SU-DHL-6 (cell line): ENCODE measurements around the gene SH3RF1.

Experiments used
- H2AFZ ChIP-seq: fragments of 200-600 bp; sonication (generic); 2 replicates; pipeline ENCODE4 v1.6.1; 2014; ENCODE audit warnings: low read depth, mild to moderate bottlenecking, moderate library complexity, mixed read lengths, antibody characterized with exemption, low read length; ENCODE audit not compliant: severe bottlenecking
- H3F3A ChIP-seq: fragments of 200-600 bp; shearing (Covaris generic); 2 replicates; pipeline ENCODE4 v1.6.0; 2016; ENCODE audit warnings: antibody characterized with exemption, mild to moderate bottlenecking; ENCODE audit not compliant: insufficient read depth
- H3K27ac ChIP-seq: fragments of 200-600 bp; sonication (generic); 2 replicates; pipeline ENCODE4 v1.5.1; 2016; ENCODE audit warnings: low read depth, mild to moderate bottlenecking, low read length, moderate library complexity, mixed read lengths
- H3K27me3 ChIP-seq: fragments of 200-600 bp; sonication (generic), shearing (Covaris generic); 2 replicates; pipeline ENCODE4 v1.6.0; 2014; ENCODE audit warnings: mild to moderate bottlenecking, low read length
- H3K36me3 ChIP-seq: fragments of 200-600 bp; sonication (generic); 2 replicates; pipeline ENCODE4 v1.6.1; 2014; ENCODE audit warnings: mild to moderate bottlenecking, low read length, mixed read lengths
- H3K4me2 ChIP-seq: fragments of 300-600, 200-600 bp; shearing (Covaris generic), sonication (generic); 2 replicates; pipeline ENCODE4 v1.6.0; 2014; ENCODE audit warnings: low read length, low read depth, mild to moderate bottlenecking; ENCODE audit not compliant: poor library complexity, severe bottlenecking
- H3K4me3 ChIP-seq: fragments of 200-600 bp; sonication (generic); 2 replicates; pipeline ENCODE4 v1.5.1; 2014; ENCODE audit warnings: antibody characterized with exemption, low read length, mild to moderate bottlenecking, mixed read lengths; ENCODE audit not compliant: insufficient read depth, poor library complexity, severe bottlenecking
- H3K79me2 ChIP-seq: fragments of 200-600 bp; sonication (generic); 2 replicates; pipeline ENCODE4 v1.6.1; 2014; ENCODE audit warnings: mild to moderate bottlenecking, low read length, moderate library complexity; ENCODE audit not compliant: insufficient read depth
- H3K9ac ChIP-seq: fragments of 200-600 bp; sonication (generic); 2 replicates; pipeline ENCODE4 v1.7.0; 2014; ENCODE audit warnings: mild to moderate bottlenecking, low read length
- H3K9me2 ChIP-seq: fragments of 200-600 bp; sonication (generic); replicated peaks from 2 replicates; pipeline ENCODE4 v1.6.1; 2014; ENCODE audit warnings: low read length; ENCODE audit not compliant: insufficient read depth
- H3K9me3 ChIP-seq: fragments of 200-600 bp; sonication (generic); 2 replicates; pipeline ENCODE4 v1.6.1; 2014; ENCODE audit warnings: low read length, mixed read lengths; ENCODE audit not compliant: insufficient read depth
- H4K20me1 ChIP-seq: fragments of 200-600 bp; sonication (generic); 2 replicates; pipeline ENCODE4 v1.6.1; 2014; ENCODE audit warnings: low read depth, mild to moderate bottlenecking, antibody characterized with exemption, low read length, moderate library complexity, mixed read lengths
- CTCF ChIP-seq: fragments of 200-600 bp; sonication (generic); IDR thresholded peaks from one replicate; pipeline ENCODE4 v1.5.1; 2017; ENCODE audit warnings: antibody characterized with exemption, mild to moderate bottlenecking, low read length, moderate library complexity; ENCODE audit not compliant: insufficient read depth, poor library complexity, severe bottlenecking
- EZH2phosphoT487 ChIP-seq: fragments of 200-600 bp; sonication (generic), shearing (Covaris generic); conservative IDR thresholded peaks from 2 replicates; pipeline ENCODE4 v1.6.1; 2018; ENCODE audit warnings: mild to moderate bottlenecking, antibody characterized with exemption, low read length, moderate library complexity, mixed read lengths

Gene SH3RF1

GRCh38 chr4:169253904-169254303, 16.9 kb downstream of the SH3RF1 start:
- Histone ChIP-seq H4K20me1 (no peaks in the 10 kb centered on the region), H3K9me3 (no peaks in the 10 kb centered on the region), H3K27ac (no peak overlapping the region), H3K4me2 (no peak overlapping the region), H3K27me3 (no peaks in the 10 kb centered on the region), H3K4me3 (no peak overlapping the region), H3F3A (no peaks in the 10 kb centered on the region), H3K9me2 (no peaks in the 10 kb centered on the region), H3K79me2 (no peaks in the 10 kb centered on the region), H3K36me3 (no peaks in the 10 kb centered on the region), H2AFZ (no peak overlapping the region), H3K9ac (no peak overlapping the region)
- TF ChIP-seq EZH2phosphoT487 = no peak
- no peak for TF ChIP-seq CTCF

GRCh38 chr4:169253113-169253671, 17.6 kb downstream of the SH3RF1 start:
- Histone ChIP-seq H2AFZ (no peak overlapping the region), H3F3A (no peaks in the 10 kb centered on the region), H3K9me2 (no peaks in the 10 kb centered on the region), H3K9me3 (no peaks in the 10 kb centered on the region), H3K27me3 (no peaks in the 10 kb centered on the region), H3K79me2 (no peaks in the 10 kb centered on the region), H3K4me3 (no peak overlapping the region), H3K36me3 (no peaks in the 10 kb centered on the region), H3K4me2 (no peak overlapping the region), H3K9ac (no peak overlapping the region), H3K27ac (no peak overlapping the region), H4K20me1 (no peaks in the 10 kb centered on the region)
- no peak for TF ChIP-seq EZH2phosphoT487
- TF ChIP-seq CTCF = no peak

GRCh38 chr4:169252339-169253112, 18.2 kb downstream of the SH3RF1 start:
- Histone ChIP-seq H3F3A (no peaks in the 10 kb centered on the region), H3K36me3 (no peaks in the 10 kb centered on the region), H3K79me2 (no peaks in the 10 kb centered on the region), H3K9me2 (no peaks in the 10 kb centered on the region), H4K20me1 (no peaks in the 10 kb centered on the region), H3K4me3 (no peak overlapping the region), H3K27me3 (no peaks in the 10 kb centered on the region), H3K9me3 (no peaks in the 10 kb centered on the region), H3K9ac (no peak overlapping the region), H3K27ac (no peak overlapping the region), H3K4me2 (no peak overlapping the region), H2AFZ (no peak overlapping the region)
- TF ChIP-seq CTCF (no peak), EZH2phosphoT487 (no peak)
